Kidney capillary endothelial cell (primary cell): ENCODE measurements around the gene SPDYE6.
"Not testable (repeated sequence)": the region's sequence is repeated elsewhere in the genome, so short reads cannot be mapped to it uniquely, and the experiment has no call there.

Source experiments
- DNase-seq: peaks from one replicate; pipeline ENCODE4 v3.0.0-alpha.2; 2018; ENCODE audit warnings: low spot score

SPDYE6 gene

GRCh38 chr7:102356344-102356743 lies at the start of gene SPDYE6:
TSS of gene SPDYE6 (minus strand) at chr7:102356444. CDS start at chr7:102356023, 421 bp downstream.
- DNase-seq, result not testable (repeated sequence)

- not testable (repeated sequence) for DNase-seq
Measured at GRCh38 chr7:102404862-102405188, 48.6 kb upstream of the SPDYE6 start.

GRCh38 chr7:102404005-102404861 lies 48.0 kb upstream of the SPDYE6 start:
- peak; percentile 58 for DNase-seq

GRCh38 chr7:102403563-102403962 lies 47.3 kb upstream of the SPDYE6 start:
- no peak for DNase-seq

GRCh38 chr7:102400360-102400759 lies 44.1 kb upstream of the SPDYE6 start:
- DNase-seq, result no peak

GRCh38 chr7:102398543-102398942 lies 42.3 kb upstream of the SPDYE6 start:
- DNase-seq, result no peak

GRCh38 chr7:102396710-102397019 lies 40.4 kb upstream of the SPDYE6 start:
- DNase-seq, result no peak

- DNase-seq, result peak; percentile 92
Measured at GRCh38 chr7:102395873-102396709, 39.8 kb upstream of the SPDYE6 start, which contains the start of gene PRKRIP1. TSS of gene PRKRIP1 (plus strand) at chr7:102396363. CDS start at chr7:102396412, 49 bp downstream.

- no peak for DNase-seq
Measured at GRCh38 chr7:102395592-102395872, 39.3 kb upstream of the SPDYE6 start.

- no peak for DNase-seq
Measured at GRCh38 chr7:102393467-102393866, 37.2 kb upstream of the SPDYE6 start.

- no peak for DNase-seq
Measured at GRCh38 chr7:102392330-102392729, 36.1 kb upstream of the SPDYE6 start.

- peak; percentile 74 for DNase-seq
Measured at GRCh38 chr7:102390697-102391484, 34.6 kb upstream of the SPDYE6 start.

- DNase-seq, result no peak
Measured at GRCh38 chr7:102389810-102390209, 33.6 kb upstream of the SPDYE6 start.

GRCh38 chr7:102387064-102387463 lies 30.8 kb upstream of the SPDYE6 start:
- no peak for DNase-seq

- DNase-seq, result not testable (repeated sequence)
Measured at GRCh38 chr7:102381696-102382425, 25.6 kb upstream of the SPDYE6 start.

- not testable (repeated sequence) for DNase-seq
Measured at GRCh38 chr7:102380837-102381236, 24.6 kb upstream of the SPDYE6 start.

GRCh38 chr7:102376964-102377466 lies 20.8 kb upstream of the SPDYE6 start:
- DNase-seq, result peak; percentile 38

- DNase-seq, result not testable (repeated sequence)
Measured at GRCh38 chr7:102372796-102373195, 16.6 kb upstream of the SPDYE6 start.

- not testable (repeated sequence) for DNase-seq
Measured at GRCh38 chr7:102370038-102370437, 13.8 kb upstream of the SPDYE6 start.

GRCh38 chr7:102365390-102365789 lies 9.1 kb upstream of the SPDYE6 start:
- not testable (repeated sequence) for DNase-seq

GRCh38 chr7:102364394-102364886 lies 8.2 kb upstream of the SPDYE6 start:
- DNase-seq, result not testable (repeated sequence)
